Measurements from ENCODE around the gene EPS15.
"Not testable (repeated sequence)": the region's sequence is repeated elsewhere in the genome, so short reads cannot be mapped to it uniquely, and the experiment has no call there.

EPS15 gene

GRCh38 chr1:51416910-51417309 lies 102.2 kb downstream of the EPS15 start:
- DNase-seq (ENCODE audit: low read depth): no peak
- in situ Hi-C loops (cut with HindIII; ENCODE audit: low sequenced_read_pairs): no loop called here
- H3K4me3 ChIP-seq (ENCODE audit: low read depth, low read length): no peak overlapping the region
- TF ChIP-seq CTCF (IDR thresholded peaks at IDR 0.05; ENCODE audit: low read depth, low read length, missing control alignments): no peak

- TF ChIP-seq CTCF (IDR thresholded peaks at IDR 0.05; ENCODE audit: low read depth, low read length, missing control alignments): no peak
These were observed 103.1 kb downstream of the EPS15 start for GRCh38 chr1:51415963-51416362.

GRCh38 chr1:51414811-51415210 lies 104.3 kb downstream of the EPS15 start:
- no peak for TF ChIP-seq CTCF (IDR thresholded peaks at IDR 0.05; ENCODE audit: low read depth, low read length, missing control alignments)
- in situ Hi-C loops (cut with HindIII; ENCODE audit: low sequenced_read_pairs): no loop called here
- no peak for DNase-seq (ENCODE audit: low read depth)
- H3K4me3 ChIP-seq (ENCODE audit: low read depth, low read length): no peak overlapping the region

More at GRCh38 chr1:51415963-51416362, 103.1 kb downstream of the EPS15 start:
- DNase-seq (ENCODE audit: low read depth): no peak
- no peak overlapping the region for H3K4me3 ChIP-seq (ENCODE audit: low read depth, low read length)
- in situ Hi-C loops (cut with HindIII; ENCODE audit: low sequenced_read_pairs): no loop called here

- DNase-seq (ENCODE audit: low read depth); H3K4me3 ChIP-seq (ENCODE audit: low read depth, low read length); in situ Hi-C loops (cut with HindIII; ENCODE audit: low sequenced_read_pairs): not testable (repeated sequence)
These were observed 107.2 kb downstream of the EPS15 start for GRCh38 chr1:51411820-51412219.

- TF ChIP-seq CTCF (IDR thresholded peaks at IDR 0.05; ENCODE audit: low read depth, low read length, missing control alignments): no peak
- in situ Hi-C loops (cut with HindIII; ENCODE audit: low sequenced_read_pairs): no loop called here
- no peak for DNase-seq (ENCODE audit: low read depth)
- H3K4me3 ChIP-seq (ENCODE audit: low read depth, low read length): no peak overlapping the region
These were observed 108.3 kb downstream of the EPS15 start for GRCh38 chr1:51410568-51411460.

- in situ Hi-C loops (cut with HindIII; ENCODE audit: low sequenced_read_pairs); DNase-seq (ENCODE audit: low read depth); H3K4me3 ChIP-seq (ENCODE audit: low read depth, low read length): not testable (repeated sequence)
These were observed 109.1 kb downstream of the EPS15 start for GRCh38 chr1:51409755-51410541.

GRCh38 chr1:51392241-51392640 lies 126.8 kb downstream of the EPS15 start:
- no peak for DNase-seq (ENCODE audit: low read depth)
- TF ChIP-seq CTCF (IDR thresholded peaks at IDR 0.05; ENCODE audit: low read depth, low read length, missing control alignments): no peak
- in situ Hi-C loops (cut with HindIII; ENCODE audit: low sequenced_read_pairs): no loop called here
- no peak overlapping the region for H3K4me3 ChIP-seq (ENCODE audit: low read depth, low read length)

GRCh38 chr1:51390641-51391040 lies 128.4 kb downstream of the EPS15 start:
- DNase-seq (ENCODE audit: low read depth); in situ Hi-C loops (cut with HindIII; ENCODE audit: low sequenced_read_pairs); H3K4me3 ChIP-seq (ENCODE audit: low read depth, low read length): not testable (repeated sequence)

GRCh38 chr1:51387288-51387687 lies 131.8 kb downstream of the EPS15 start:
- H3K4me3 ChIP-seq (ENCODE audit: low read depth, low read length); in situ Hi-C loops (cut with HindIII; ENCODE audit: low sequenced_read_pairs): not testable (repeated sequence)

GRCh38 chr1:51386259-51386658 lies 132.8 kb downstream of the EPS15 start:
- DNase-seq (ENCODE audit: low read depth); H3K4me3 ChIP-seq (ENCODE audit: low read depth, low read length); in situ Hi-C loops (cut with HindIII; ENCODE audit: low sequenced_read_pairs): not testable (repeated sequence)

More at GRCh38 chr1:51387288-51387687, 131.8 kb downstream of the EPS15 start:
- not testable (repeated sequence) for DNase-seq (ENCODE audit: low read depth)
